IMR-90 (cell line): Measurements from ENCODE around the gene UGT1A10. TPM values are rescaled to one million over a fixed set of nuclear protein-coding genes. Genes with fewer than 3 reads are reported as not detected.

Source experiments
- ATAC-seq: fragments of 200-7000 bp; cut with Tn5 transposase; 2 replicates; pipeline ENCODE4 v1.9.1; 2020; ENCODE audit warnings: low read depth, mild to moderate bottlenecking, moderate library complexity
- BruUV-seq: library from RNA; stranded (reverse); fragments of 400-500 nt; replicated peaks from 2 replicates; lab custom pipeline; 2021; lab: Mats Ljungman, UMichigan
- CTCF ChIA-PET: fragments of 300-600 bp; formaldehyde crosslinking; extraction: SDS; loops from one replicate; lab custom pipeline; 2021; ENCODE audit warnings: antibody characterized with exemption; lab: Yijun Ruan, JAX
- POLR2A ChIA-PET: fragments of 300-600 bp; sonication (Branson Sonifier 250); formaldehyde crosslinking; loops from one replicate; lab custom pipeline; 2022; ENCODE audit warnings: antibody characterized with exemption; ENCODE audit not compliant: unreplicated experiment; lab: Charles Lee
- DNase-seq: peaks from one replicate; pipeline ENCODE4 v3.0.0; 2013
- H2AFZ ChIP-seq: replicated peaks from 2 replicates; pipeline ENCODE3; 2013; ENCODE audit warnings: low read length, mild to moderate bottlenecking; ENCODE audit not compliant: poor library complexity
- H2AK5ac ChIP-seq: 2 replicates; pipeline ENCODE4 v1.6.1; 2013; ENCODE audit warnings: low read depth, low read length, inconsistent platforms
- H2AK9ac ChIP-seq: replicated peaks from 2 replicates; pipeline ENCODE3; 2013; ENCODE audit warnings: mild to moderate bottlenecking, low read depth, low read length, moderate library complexity; ENCODE audit not compliant: poor library complexity
- H2BK120ac ChIP-seq: 2 replicates; pipeline ENCODE4 v1.6.1; 2013; ENCODE audit warnings: low read depth, low read length, inconsistent platforms
- H2BK15ac ChIP-seq: 3 replicates; pipeline ENCODE4 v1.6.1; 2013; ENCODE audit warnings: low read depth, low read length, inconsistent platforms
- H2BK20ac ChIP-seq: 2 replicates; pipeline ENCODE4 v1.6.1; 2013; ENCODE audit warnings: low read depth, mild to moderate bottlenecking, inconsistent platforms, low read length, moderate library complexity
- H2BK5ac ChIP-seq: 2 replicates; pipeline ENCODE4 v1.6.1; 2013; ENCODE audit warnings: mild to moderate bottlenecking, low read depth, low read length, inconsistent platforms; ENCODE audit not compliant: poor library complexity, severe bottlenecking
- H3K14ac ChIP-seq: replicated peaks from 2 replicates; pipeline ENCODE4 v1.6.1; 2013; ENCODE audit warnings: low read depth, low read length, inconsistent platforms
- H3K18ac ChIP-seq: 2 replicates; pipeline ENCODE4 v1.6.1; 2013; ENCODE audit warnings: low read depth, low read length, control low read depth
- H3K23ac ChIP-seq: 2 replicates; pipeline ENCODE4 v1.6.1; 2013; ENCODE audit warnings: low read depth, low read length, inconsistent platforms
- H3K27ac ChIP-seq: 2 replicates; pipeline ENCODE4 v1.5.1; 2013; ENCODE audit warnings: mild to moderate bottlenecking, control low read depth, low read length; ENCODE audit not compliant: insufficient read depth
- H3K27me3 ChIP-seq: 2 replicates; pipeline ENCODE4 v1.6.1; 2013; ENCODE audit warnings: low read length; ENCODE audit not compliant: control insufficient read depth, insufficient read depth
- H3K36me3 ChIP-seq: 2 replicates; pipeline ENCODE4 v1.6.1; 2013; ENCODE audit warnings: low read length, mixed read lengths; ENCODE audit not compliant: control insufficient read depth, insufficient read depth
- H3K4ac ChIP-seq: 2 replicates; pipeline ENCODE4 v1.6.1; 2013; ENCODE audit warnings: low read depth, low read length, inconsistent platforms
- H3K4me1 ChIP-seq: 2 replicates; pipeline ENCODE4 v1.6.1; 2013; ENCODE audit warnings: low read length, mixed read lengths; ENCODE audit not compliant: control insufficient read depth, insufficient read depth
- H3K4me2 ChIP-seq: 2 replicates; pipeline ENCODE4 v1.6.1; 2013; ENCODE audit warnings: low read depth, mild to moderate bottlenecking, control low read depth, low read length, moderate library complexity
- H3K4me3 ChIP-seq: 2 replicates; pipeline ENCODE4 v1.5.1; 2013; ENCODE audit warnings: low read depth, mild to moderate bottlenecking, control low read depth, low read length, moderate library complexity; ENCODE audit not compliant: insufficient read depth
- H3K56ac ChIP-seq: 2 replicates; pipeline ENCODE4 v1.6.1; 2013; ENCODE audit warnings: low read length, inconsistent platforms; ENCODE audit not compliant: insufficient read depth; ENCODE audit errors: extremely low read depth
- H3K79me1 ChIP-seq, 2 experiments: 2 replicates each; pipeline ENCODE4 v1.6.1; 2013; ENCODE audit warnings: low read length in 2 of 2, inconsistent platforms in 1 of 2, low read depth in 1 of 2
- H3K9ac ChIP-seq: 2 replicates; pipeline ENCODE4 v1.6.1; 2013; ENCODE audit warnings: low read depth, low read length, control low read depth
- H3K9me1 ChIP-seq: 2 replicates; pipeline ENCODE4 v1.6.1; 2013; ENCODE audit warnings: low read length, inconsistent platforms; ENCODE audit not compliant: insufficient read depth
- H3K9me3 ChIP-seq: 2 replicates; pipeline ENCODE4 v1.6.1; 2013; ENCODE audit warnings: low read length; ENCODE audit not compliant: control insufficient read depth, insufficient read depth
- H4K20me1 ChIP-seq: 2 replicates; pipeline ENCODE4 v1.6.1; 2013; ENCODE audit warnings: low read length, inconsistent platforms; ENCODE audit not compliant: insufficient read depth
- H4K5ac ChIP-seq: 2 replicates; pipeline ENCODE4 v1.6.1; 2013; ENCODE audit warnings: mild to moderate bottlenecking, low read depth, low read length, control low read depth
- H4K8ac ChIP-seq, 2 experiments: 2 replicates each; pipeline ENCODE4 v1.6.1; 2013; ENCODE audit warnings: low read depth in 2 of 2, low read length in 2 of 2, control low read depth in 1 of 2, inconsistent platforms in 1 of 2
- H4K91ac ChIP-seq: 2 replicates; pipeline ENCODE4 v1.6.1; 2013; ENCODE audit warnings: low read depth, low read length, inconsistent platforms; ENCODE audit not compliant: insufficient read depth
- CTCF ChIP-seq: conservative IDR thresholded peaks from 2 replicates; pipeline ENCODE4 v1.5.1; 2012; ENCODE audit warnings: mild to moderate bottlenecking, low read depth, low read length, improper control_type of control experiment
- WGBS, 2 experiments: methylation state at CpG; one replicate each; pipeline versions ENCODE4 v1.1.5 to v1.1.7; 2013; ENCODE audit warnings: missing lambda C conversion rate in 2 of 2; ENCODE audit not compliant: insufficient read length in 1 of 2; ENCODE audit errors: extremely low coverage in 2 of 2; 5-methylcytosine and 5-hydroxymethylcytosine counted together
- dilution Hi-C: fragments of 300-500 bp; cut with HindIII; formaldehyde crosslinking; loops from one replicate; pipeline ENCODE4 v1.14.3; 2018; ENCODE audit warnings: low sequenced_read_pairs; ENCODE audit not compliant: unreplicated experiment
- in situ Hi-C: fragments of 300-500 bp; cut with MboI; formaldehyde crosslinking; loops from 3 replicates; pipeline ENCODE4 v1.14.3; 2019; ENCODE audit warnings: low sequenced_read_pairs, inconsistent platforms, mixed read lengths
- intact Hi-C: fragments of 100-400 bp; cut with micrococcal nuclease; formaldehyde crosslinking; loops from 2 replicates; pipeline ENCODE4 v1.10.0; 2022
- polyA plus RNA-seq, 3 experiments: library from polyadenylated mRNA; depleted of rRNA; stranded (reverse); fragments of >200 nt; gene quantifications; 2 replicates each; pipeline ENCODE4 v1.2.3, GENCODE V29; 2012; ENCODE audit warnings: low replicate concordance in 1 of 3
- total RNA-seq: library from RNA; depleted of rRNA; stranded (reverse); fragments of >200 nt; gene quantifications from 2 replicates; pipeline ENCODE4 v1.2.3, GENCODE V29; 2012

The UGT1A10 gene
- total and polyA plus RNA-seq, 2 of the 4 experiments (the other 2 are of a cell fraction): not detected

- H3K9me3 ChIP-seq: no peaks in the 10 kb centered on the region
- no peak within 1 kb of the TSS for H3K56ac ChIP-seq
- H3K9ac ChIP-seq: no peak within 1 kb of the TSS
- H3K4ac ChIP-seq: peak within 1 kb of the TSS; percentile 20; the same call in 1 of the 2 replicates
- peak within 1 kb of the TSS; percentile 65 for H2BK120ac ChIP-seq
- H2BK5ac ChIP-seq: no peak within 1 kb of the TSS
- H4K8ac ChIP-seq: 0 out of 4 replicates have a peak within 1 kb of the TSS, but pooled peaks of 1 of the 2 experiments have one; percentile 15
- peak within 1 kb of the TSS; percentile 19; the same call in 1 of the 2 replicates for H3K18ac ChIP-seq
- H3K23ac ChIP-seq: no peak within 1 kb of the TSS
- intact Hi-C loops (no loop called here), dilution Hi-C loops (no loop called here), in situ Hi-C loops (no loop called here)
- H3K79me1 ChIP-seq: no peaks in the 10 kb centered on the region
- DNase-seq (no peak), ATAC-seq (no peak)
- H3K27ac ChIP-seq: no peak within 1 kb of the TSS
- WGBS, 2 experiments: no CpG with 5 or more reads among the region's 6 CpGs
- peak within 1 kb of the TSS; percentile 68; the same call in 1 of the 2 replicates for H2BK20ac ChIP-seq
- peak within 1 kb of the TSS; percentile 35 for H4K91ac ChIP-seq
- H4K5ac ChIP-seq: no peak within 1 kb of the TSS
- H3K36me3 ChIP-seq: no peaks in the 10 kb centered on the region
- no peak within 1 kb of the TSS for H3K4me2 ChIP-seq
- TF ChIP-seq CTCF: no peak
- H3K4me1 ChIP-seq: peaks cover 16% of the 10 kb centered on the region
- CTCF ChIA-PET: no interaction called here
- 0 out of 2 replicates have a peak, but pooled peaks cover 5% of the 10 kb centered on the region for H3K9me1 ChIP-seq
- BruUV-seq: no TSS peak
- no peak within 1 kb of the TSS for H3K14ac ChIP-seq
- no peak within 1 kb of the TSS for H2AK9ac ChIP-seq
- no peak within 1 kb of the TSS for H3K4me3 ChIP-seq
- POLR2A ChIA-PET: no interaction called here
- no peaks in the 10 kb centered on the region for H3K27me3 ChIP-seq
- no peak within 1 kb of the TSS; the same call in 2 of the 3 replicates for H2BK15ac ChIP-seq
- H4K20me1 ChIP-seq: no peaks in the 10 kb centered on the region
- peak within 1 kb of the TSS; percentile 62 for H2AFZ ChIP-seq
- peak within 1 kb of the TSS; percentile 49; the same call in 1 of the 2 replicates for H2AK5ac ChIP-seq
These were observed 123.8 kb downstream of the UGT1A10 start, which contains the start of gene UGT1A1 for GRCh38 chr2:233760043-233760442. Gene UGT1A1 (plus strand): TSS chr2:233760270. CDS start chr2:233760288, 18 bp downstream.
